CD8-positive, alpha-beta memory T cell (primary cell): Measurements from ENCODE around the gene CACNA2D1. TPM values are rescaled to one million over a fixed set of nuclear protein-coding genes. Genes with fewer than 3 reads are reported as not detected.

ENCODE experiments used
- CTCF ChIA-PET: fragments of 350-600 bp; sonication (Branson Sonifier 250); formaldehyde crosslinking; loops from one replicate; lab custom pipeline; 2021; ENCODE audit warnings: antibody characterized with exemption; lab: Charles Lee
- POLR2A ChIA-PET: fragments of 350-600 bp; sonication (Branson Sonifier 250); formaldehyde crosslinking; loops from one replicate; lab custom pipeline; 2021; ENCODE audit warnings: antibody characterized with exemption; lab: Charles Lee
- DNase-seq, 5 donors: peaks; one replicate each; pipeline versions ENCODE4 v3.0.0 to v3.0.0-alpha.2; 2020 to 2022; ENCODE audit warnings: mixed read lengths in 1 of 5
- H3K27ac ChIP-seq: one replicate; pipeline ENCODE4 v1.7.0; 2013; ENCODE audit warnings: low read depth, mild to moderate bottlenecking, low read length, moderate library complexity
- H3K27me3 ChIP-seq: 2 replicates; pipeline ENCODE4 v1.7.0; 2013; ENCODE audit warnings: low read length, mild to moderate bottlenecking; ENCODE audit not compliant: insufficient read depth, poor library complexity, severe bottlenecking
- H3K36me3 ChIP-seq: 2 replicates; pipeline ENCODE4 v1.7.0; 2013; ENCODE audit warnings: mild to moderate bottlenecking, low read length, moderate library complexity; ENCODE audit not compliant: insufficient read depth
- H3K4me1 ChIP-seq: 2 replicates; pipeline ENCODE4 v1.7.0; 2013; ENCODE audit warnings: mild to moderate bottlenecking, low read length, moderate library complexity; ENCODE audit not compliant: insufficient read depth
- H3K4me3 ChIP-seq: 2 replicates; pipeline ENCODE4 v1.7.0; 2013; ENCODE audit warnings: mild to moderate bottlenecking, low read length
- H3K9me3 ChIP-seq: 2 replicates; pipeline ENCODE4 v1.7.0; 2013; ENCODE audit warnings: mild to moderate bottlenecking, low read length
- H3K27ac Mint-ChIP-seq, 8 donors: one replicate each; pipeline ENCODE4 v1.8.0; 2020 to 2021; ENCODE audit warnings: mixed read lengths in 8 of 8, mild to moderate bottlenecking in 6 of 8, inconsistent platforms in 3 of 8, moderate library complexity in 3 of 8
- H3K27me3 Mint-ChIP-seq, 2 donors: one replicate each; pipeline ENCODE4 v1.8.0; 2020 to 2021; ENCODE audit warnings: mixed read lengths in 2 of 2, mild to moderate bottlenecking in 1 of 2, moderate library complexity in 1 of 2
- H3K36me3 Mint-ChIP-seq, 3 donors: one replicate each; pipeline ENCODE4 v1.8.0; 2020 to 2021; ENCODE audit warnings: mixed read lengths in 3 of 3, inconsistent platforms in 1 of 3, mild to moderate bottlenecking in 1 of 3
- H3K4me1 Mint-ChIP-seq, 3 donors: one replicate each; pipeline ENCODE4 v1.8.0; 2020 to 2021; ENCODE audit warnings: mixed read lengths in 3 of 3, inconsistent platforms in 1 of 3, mild to moderate bottlenecking in 1 of 3
- H3K4me3 Mint-ChIP-seq, 7 donors: one replicate each; pipeline ENCODE4 v1.8.0; 2020 to 2021; ENCODE audit warnings: mixed read lengths in 7 of 7, mild to moderate bottlenecking in 6 of 7, moderate library complexity in 4 of 7, inconsistent platforms in 2 of 7
- H3K9me3 Mint-ChIP-seq, 5 donors: one replicate each; pipeline ENCODE4 v1.8.0; 2020 to 2022; ENCODE audit warnings: mixed read lengths in 5 of 5, mild to moderate bottlenecking in 3 of 5, moderate library complexity in 2 of 5, inconsistent platforms in 1 of 5
- polyA plus RNA-seq: library from polyadenylated mRNA; unstranded; fragments of 300-500 nt; fragmentation: Illumina TruSeq; gene quantifications from one replicate; pipeline ENCODE4 v1.2.3, GENCODE V29; 2021
- total RNA-seq, 2 experiments: library from RNA; stranded (reverse); gene quantifications; one replicate each; pipeline ENCODE4 v1.2.3, GENCODE V29; 2021

CACNA2D1 gene
- total and polyA plus RNA-seq, 3 experiments from 2014 or later = not detected

DNA sequence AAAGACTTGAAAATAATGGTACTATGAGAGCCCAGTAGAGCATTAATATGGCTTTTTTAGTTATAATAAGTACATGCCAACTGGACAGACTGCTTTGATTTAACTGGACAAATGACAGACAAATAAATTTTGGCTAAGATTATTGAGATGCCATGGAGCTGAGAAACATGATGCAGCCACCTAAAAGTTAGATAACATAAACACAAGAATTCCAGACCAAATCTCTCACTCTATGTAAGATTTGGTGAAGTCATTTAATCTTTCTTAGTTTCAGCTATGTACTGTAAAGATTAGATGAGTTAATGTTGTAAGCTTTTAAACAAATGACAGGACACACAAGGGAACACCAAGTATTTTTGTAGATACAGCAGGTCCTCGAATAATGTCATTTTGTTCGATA lies 118.2 kb downstream of the CACNA2D1 start:
- H3K27me3 ChIP-seq = no peaks in the 10 kb centered on the region
- H3K27ac ChIP-seq = no peak overlapping the region
- CTCF ChIA-PET = no interaction called here
- DNase-seq = no peak
- no peaks in the 10 kb centered on the region for H3K9me3 ChIP-seq
- H3K36me3 ChIP-seq = no peaks in the 10 kb centered on the region
- H3K27ac Mint-ChIP-seq = no peak overlapping the region
- no peaks in the 10 kb centered on the region for H3K4me1 Mint-ChIP-seq
- no peaks in the 10 kb centered on the region for H3K4me1 ChIP-seq
- no peaks in the 10 kb centered on the region for H3K36me3 Mint-ChIP-seq
- H3K4me3 ChIP-seq = no peak overlapping the region
- no peaks in the 10 kb centered on the region for H3K27me3 Mint-ChIP-seq
- POLR2A ChIA-PET = no interaction called here
- peaks cover 1 to 20% (median 9%) of the 10 kb centered on the region in 5 donors for H3K9me3 Mint-ChIP-seq
- H3K4me3 Mint-ChIP-seq = no peak overlapping the region

DNA sequence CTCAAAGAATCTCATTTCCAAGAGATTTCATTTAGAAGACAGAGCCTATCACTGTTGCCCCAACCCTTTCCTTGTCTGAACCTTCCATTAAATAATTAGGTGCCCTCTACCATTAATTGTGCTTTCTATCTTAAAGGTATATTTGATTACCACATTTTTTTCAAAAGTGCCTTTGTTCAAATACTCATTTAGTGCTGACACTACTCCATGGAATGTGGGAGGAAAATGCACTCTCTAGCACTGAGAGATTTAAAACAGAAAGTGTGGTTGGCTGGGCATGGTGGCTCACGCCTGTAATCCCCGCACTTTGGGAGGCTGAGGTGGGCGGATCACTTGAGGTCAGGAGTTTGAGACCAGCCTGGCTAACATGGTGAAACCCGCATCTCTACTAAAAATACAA lies 119.8 kb downstream of the CACNA2D1 start:
- Histone ChIP-seq H3K4me3 (no peak overlapping the region), H3K4me1 (no peaks in the 10 kb centered on the region), H3K9me3 (no peaks in the 10 kb centered on the region), H3K27me3 (no peaks in the 10 kb centered on the region), H3K27ac (no peak overlapping the region), H3K36me3 (no peaks in the 10 kb centered on the region)
- POLR2A ChIA-PET = no interaction called here
- Mint-ChIP-seq H3K27ac (no peak overlapping the region), H3K36me3 (no peaks in the 10 kb centered on the region), H3K4me3 (no peak overlapping the region), H3K9me3 (peaks cover 1 to 17% (median 9%) of the 10 kb centered on the region in 5 donors), H3K27me3 (no peaks in the 10 kb centered on the region), H3K4me1 (no peaks in the 10 kb centered on the region)
- DNase-seq = no peak
- CTCF ChIA-PET = no interaction called here

DNA sequence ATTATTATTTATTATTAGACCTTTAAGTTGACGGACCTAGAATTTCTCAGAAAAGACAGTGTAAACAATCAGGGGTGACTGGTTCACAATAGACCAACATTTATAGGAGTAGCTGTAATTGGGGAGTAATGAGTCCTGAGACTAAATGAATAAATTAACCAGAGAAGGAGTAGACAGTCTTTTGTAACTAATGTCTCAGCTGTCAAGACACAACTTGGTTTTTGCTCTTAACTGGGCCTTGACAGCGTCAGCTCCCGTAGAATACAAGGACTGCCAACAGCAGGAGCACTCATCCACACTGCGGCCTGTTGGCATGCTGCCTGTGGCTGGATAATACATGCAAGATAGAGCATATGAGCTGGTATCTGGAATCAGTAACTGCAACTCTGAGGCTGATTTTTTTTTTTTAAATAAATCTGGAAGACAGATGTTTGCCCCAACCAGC lies 123.9 kb downstream of the CACNA2D1 start:
- Histone ChIP-seq H3K4me3 (no peak overlapping the region), H3K4me1 (no peaks in the 10 kb centered on the region), H3K27me3 (no peaks in the 10 kb centered on the region), H3K9me3 (no peaks in the 10 kb centered on the region), H3K27ac (no peak overlapping the region), H3K36me3 (no peaks in the 10 kb centered on the region)
- ChIA-PET POLR2A (no interaction called here), CTCF (no interaction called here)
- peaks cover 2 to 19% (median 9%) of the 10 kb centered on the region in 5 donors for H3K9me3 Mint-ChIP-seq
- DNase-seq = no peak
- H3K4me3 Mint-ChIP-seq = no peak overlapping the region
- no peaks in the 10 kb centered on the region for H3K27me3 Mint-ChIP-seq
- H3K27ac Mint-ChIP-seq = no peak overlapping the region
- no peaks in the 10 kb centered on the region for H3K36me3 Mint-ChIP-seq
- H3K4me1 Mint-ChIP-seq = no peaks in the 10 kb centered on the region

DNA sequence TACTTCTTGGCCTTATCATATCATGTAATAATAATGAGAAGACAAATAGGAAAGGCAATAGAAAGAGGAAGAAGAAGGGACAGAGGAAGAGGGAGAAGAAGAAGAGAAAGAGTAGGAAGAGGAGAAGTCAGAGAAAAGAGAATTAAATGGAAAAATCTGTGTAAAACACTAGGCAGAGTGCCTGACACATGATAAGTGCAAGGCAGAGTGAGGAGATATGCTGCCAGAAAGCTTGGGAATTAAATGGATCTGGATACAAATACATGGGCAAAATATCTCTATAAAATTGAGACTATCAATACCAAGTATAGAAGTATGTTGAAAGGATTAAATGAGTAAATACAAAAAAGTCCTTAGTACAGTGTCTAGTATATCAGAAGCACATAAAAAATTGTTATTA lies 124.8 kb downstream of the CACNA2D1 start:
- no peak overlapping the region for H3K4me3 ChIP-seq
- no peak overlapping the region for H3K4me3 Mint-ChIP-seq
- no peak for DNase-seq
- H3K4me1 ChIP-seq = no peaks in the 10 kb centered on the region
- no peaks in the 10 kb centered on the region for H3K9me3 ChIP-seq
- no peaks in the 10 kb centered on the region for H3K27me3 Mint-ChIP-seq
- POLR2A ChIA-PET = no interaction called here
- H3K36me3 Mint-ChIP-seq = no peaks in the 10 kb centered on the region
- no peaks in the 10 kb centered on the region for H3K4me1 Mint-ChIP-seq
- H3K27ac ChIP-seq = no peak overlapping the region
- CTCF ChIA-PET = no interaction called here
- H3K27ac Mint-ChIP-seq = no peak overlapping the region
- H3K27me3 ChIP-seq = no peaks in the 10 kb centered on the region
- H3K36me3 ChIP-seq = no peaks in the 10 kb centered on the region
- peaks cover 2 to 15% (median 9%) of the 10 kb centered on the region in 5 donors for H3K9me3 Mint-ChIP-seq

DNA sequence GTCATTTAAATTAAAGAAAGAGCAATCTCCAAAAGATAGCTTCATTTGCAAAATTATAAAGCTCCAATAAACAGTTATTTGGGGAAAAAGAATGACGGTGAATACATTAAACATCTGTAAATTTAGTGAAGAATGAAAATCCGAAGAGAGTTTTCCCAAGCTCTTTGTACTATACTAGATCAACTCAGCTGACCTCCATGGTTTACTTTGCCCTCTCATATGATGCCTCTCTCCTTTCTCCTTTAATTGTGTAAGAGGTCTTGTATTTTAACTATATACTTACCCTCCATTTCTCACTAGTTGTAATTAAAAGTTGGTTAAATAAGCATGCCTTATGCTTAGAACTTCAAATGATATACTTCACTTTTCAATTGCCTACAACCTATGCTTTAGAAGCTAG lies 125.8 kb downstream of the CACNA2D1 start:
- Mint-ChIP-seq H3K36me3 (no peaks in the 10 kb centered on the region), H3K27ac (no peak overlapping the region), H3K4me3 (no peak overlapping the region), H3K27me3 (no peaks in the 10 kb centered on the region), H3K9me3 (peaks cover 2 to 15% (median 6%) of the 10 kb centered on the region in 5 donors), H3K4me1 (no peaks in the 10 kb centered on the region)
- ChIA-PET CTCF (no interaction called here), POLR2A (no interaction called here)
- Histone ChIP-seq H3K27me3 (no peaks in the 10 kb centered on the region), H3K4me3 (no peak overlapping the region), H3K9me3 (no peaks in the 10 kb centered on the region), H3K36me3 (no peaks in the 10 kb centered on the region), H3K4me1 (no peaks in the 10 kb centered on the region), H3K27ac (no peak overlapping the region)
- DNase-seq = no peak

DNA sequence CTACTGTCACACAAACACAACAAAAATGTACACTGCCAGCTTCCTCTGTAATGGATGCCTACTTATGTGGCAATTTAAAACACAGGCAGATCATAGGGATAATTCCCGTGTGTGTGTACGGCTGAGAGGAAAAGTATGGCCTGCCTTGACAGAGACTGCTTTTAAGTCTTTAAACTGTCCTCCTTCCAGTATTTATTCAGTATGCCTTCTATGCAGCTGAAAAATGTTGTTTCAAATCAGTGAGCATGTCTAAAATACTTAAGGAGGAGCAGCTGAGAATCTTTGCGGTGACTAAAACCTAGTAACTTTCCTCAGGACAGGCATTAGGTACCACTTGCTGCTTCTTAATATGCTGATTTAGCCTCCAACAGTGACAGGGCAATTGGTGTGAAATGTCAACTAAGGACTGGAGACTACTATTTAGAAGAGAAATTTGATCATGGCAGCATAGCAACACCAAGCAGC lies 126.3 kb downstream of the CACNA2D1 start:
- CTCF ChIA-PET = no interaction called here
- H3K36me3 Mint-ChIP-seq = no peaks in the 10 kb centered on the region

DNA sequence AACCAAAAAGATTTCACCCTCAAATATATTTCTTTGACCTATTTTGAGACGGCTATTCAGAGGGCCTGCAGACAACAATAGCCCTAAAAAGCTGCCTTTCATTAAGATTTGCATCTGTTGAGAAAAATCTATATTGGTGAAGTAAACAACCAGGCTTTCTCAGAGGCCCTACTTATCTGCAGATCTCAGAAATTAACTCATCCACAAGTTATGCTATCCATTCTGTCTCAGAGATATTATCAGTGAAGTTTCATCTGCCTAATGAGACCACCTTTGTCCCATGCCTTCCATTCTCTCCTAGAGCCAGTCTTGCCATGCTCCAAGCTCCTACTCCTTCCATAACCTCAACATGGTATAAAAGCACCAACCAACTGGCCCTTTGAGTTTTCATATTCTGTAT lies 130.3 kb downstream of the CACNA2D1 start:
- Mint-ChIP-seq H3K27me3 (no peaks in the 10 kb centered on the region), H3K36me3 (no peaks in the 10 kb centered on the region), H3K4me3 (no peak overlapping the region), H3K4me1 (no peaks in the 10 kb centered on the region), H3K27ac (no peak overlapping the region), H3K9me3 (peaks cover 4 to 13% (median 6%) of the 10 kb centered on the region in 5 donors)
- no peak overlapping the region for H3K27ac ChIP-seq
- H3K4me3 ChIP-seq = no peak overlapping the region
- no peaks in the 10 kb centered on the region for H3K27me3 ChIP-seq
- no peaks in the 10 kb centered on the region for H3K9me3 ChIP-seq
- POLR2A ChIA-PET = no interaction called here
- no peak for DNase-seq
- no peaks in the 10 kb centered on the region for H3K4me1 ChIP-seq
- CTCF ChIA-PET = no interaction called here
- H3K36me3 ChIP-seq = no peaks in the 10 kb centered on the region

More for the DNA sequence above, 126.3 kb downstream of the CACNA2D1 start:
- POLR2A ChIA-PET = no interaction called here
- H3K36me3 ChIP-seq = no peaks in the 10 kb centered on the region
- Mint-ChIP-seq H3K4me3 (no peak overlapping the region), H3K4me1 (no peaks in the 10 kb centered on the region), H3K27me3 (no peaks in the 10 kb centered on the region), H3K9me3 (peaks cover 2 to 14% (median 6%) of the 10 kb centered on the region in 5 donors), H3K27ac (peak overlapping the region in 1 of 8 donors; percentile 17)
- no peak for DNase-seq
- H3K4me3 ChIP-seq = no peak overlapping the region
- no peak overlapping the region for H3K27ac ChIP-seq
- H3K9me3 ChIP-seq = no peaks in the 10 kb centered on the region
- no peaks in the 10 kb centered on the region for H3K27me3 ChIP-seq
- H3K4me1 ChIP-seq = no peaks in the 10 kb centered on the region

DNA sequence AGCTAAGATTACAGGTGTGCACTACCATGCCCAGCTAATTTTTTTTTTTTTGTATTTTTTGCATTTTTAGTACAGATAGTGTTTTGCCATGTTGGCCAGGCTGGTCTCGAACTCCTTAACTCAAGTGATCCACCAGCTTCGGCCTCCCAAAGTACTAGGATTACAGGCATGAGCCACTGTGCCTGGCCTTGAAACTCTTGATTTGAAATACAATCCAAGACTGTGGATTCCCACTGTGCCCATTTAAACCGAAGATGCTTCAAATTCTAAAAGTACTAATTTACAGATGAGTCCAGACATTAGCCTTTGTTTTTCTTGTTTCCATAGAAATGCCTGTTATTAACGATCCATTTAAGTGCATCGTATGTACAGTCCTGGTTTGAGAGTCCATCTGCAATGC lies 130.9 kb downstream of the CACNA2D1 start:
- POLR2A ChIA-PET = no interaction called here
- H3K4me3 ChIP-seq = no peak overlapping the region
- Mint-ChIP-seq H3K4me3 (no peak overlapping the region), H3K27ac (no peak overlapping the region), H3K27me3 (no peaks in the 10 kb centered on the region), H3K9me3 (peaks cover 6 to 17% (median 7%) of the 10 kb centered on the region in 5 donors), H3K36me3 (no peaks in the 10 kb centered on the region), H3K4me1 (no peaks in the 10 kb centered on the region)
- no peak for DNase-seq
- H3K36me3 ChIP-seq = no peaks in the 10 kb centered on the region
- no peaks in the 10 kb centered on the region for H3K9me3 ChIP-seq
- H3K4me1 ChIP-seq = no peaks in the 10 kb centered on the region
- CTCF ChIA-PET = no interaction called here
- no peaks in the 10 kb centered on the region for H3K27me3 ChIP-seq
- H3K27ac ChIP-seq = no peak overlapping the region
